Measurements from ENCODE around the gene PSMF1.

Gene PSMF1

DNA sequence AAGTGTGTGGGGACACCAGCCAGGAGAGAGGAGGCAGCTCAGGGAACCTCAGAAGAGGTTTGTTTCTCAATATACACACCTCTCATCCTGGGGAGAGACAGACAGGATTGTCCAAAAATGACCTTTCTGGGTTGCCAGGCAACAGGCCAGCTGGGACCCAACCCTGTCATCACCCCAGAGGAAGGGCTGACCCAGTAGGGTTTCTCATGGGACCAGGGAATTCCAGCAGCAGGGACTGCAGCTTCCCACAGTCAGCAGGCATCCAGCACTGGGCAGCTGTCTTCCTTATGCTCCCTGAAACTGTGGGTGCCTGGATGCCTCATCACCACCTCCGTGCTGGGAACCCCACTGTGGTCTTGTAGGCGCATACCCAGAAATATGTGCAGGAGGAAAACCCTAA lies 86.2 kb downstream of the PSMF1 start:
- Histone ChIP-seq H3K79me2 (ENCODE audit: low read length) (no peaks in the 10 kb centered on the region), H3K4me3 (ENCODE audit: low read length) (no peak overlapping the region), H3F3A (ENCODE audit: insufficient read depth, low read length) (no peaks in the 10 kb centered on the region), H3K27me3 (replicated peaks; ENCODE audit: insufficient read depth, low read length) (no peaks in the 10 kb centered on the region), H3K9me2 (replicated peaks; ENCODE audit: insufficient read depth, low read length) (no peaks in the 10 kb centered on the region), H3K9ac (ENCODE audit: low read length) (no peak overlapping the region), H2AFZ (ENCODE audit: low read length) (no peak overlapping the region), H3K36me3 (replicated peaks; ENCODE audit: insufficient read depth, low read length) (no peaks in the 10 kb centered on the region), H3K4me1 (ENCODE audit: low read length) (no peaks in the 10 kb centered on the region), H3K4me2 (ENCODE audit: low read depth, low read length) (no peak overlapping the region), H3K27ac (ENCODE audit: low read length) (no peak overlapping the region), H3K9me3 (replicated peaks; ENCODE audit: insufficient read depth, low read length) (no peaks in the 10 kb centered on the region), H4K20me1 (ENCODE audit: insufficient read depth, low read length) (no peaks in the 10 kb centered on the region)
- no peak for DNase-seq
- TF ChIP-seq EZH2 (optimal IDR thresholded peaks at IDR 0.05; ENCODE audit: low read depth, low read length) = no peak
- TF ChIP-seq EZH2phosphoT487 (IDR thresholded peaks at IDR 0.05; ENCODE audit: low read length) = no peak
- TF ChIP-seq, protein P1, sequence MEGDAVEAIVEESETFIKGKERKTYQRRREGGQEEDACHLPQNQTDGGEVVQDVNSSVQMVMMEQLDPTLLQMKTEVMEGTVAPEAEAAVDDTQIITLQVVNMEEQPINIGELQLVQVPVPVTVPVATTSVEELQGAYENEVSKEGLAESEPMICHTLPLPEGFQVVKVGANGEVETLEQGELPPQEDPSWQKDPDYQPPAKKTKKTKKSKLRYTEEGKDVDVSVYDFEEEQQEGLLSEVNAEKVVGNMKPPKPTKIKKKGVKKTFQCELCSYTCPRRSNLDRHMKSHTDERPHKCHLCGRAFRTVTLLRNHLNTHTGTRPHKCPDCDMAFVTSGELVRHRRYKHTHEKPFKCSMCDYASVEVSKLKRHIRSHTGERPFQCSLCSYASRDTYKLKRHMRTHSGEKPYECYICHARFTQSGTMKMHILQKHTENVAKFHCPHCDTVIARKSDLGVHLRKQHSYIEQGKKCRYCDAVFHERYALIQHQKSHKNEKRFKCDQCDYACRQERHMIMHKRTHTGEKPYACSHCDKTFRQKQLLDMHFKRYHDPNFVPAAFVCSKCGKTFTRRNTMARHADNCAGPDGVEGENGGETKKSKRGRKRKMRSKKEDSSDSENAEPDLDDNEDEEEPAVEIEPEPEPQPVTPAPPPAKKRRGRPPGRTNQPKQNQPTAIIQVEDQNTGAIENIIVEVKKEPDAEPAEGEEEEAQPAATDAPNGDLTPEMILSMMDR (IDR thresholded peaks at IDR 0.05; ENCODE audit: low read length) = no peak

DNA sequence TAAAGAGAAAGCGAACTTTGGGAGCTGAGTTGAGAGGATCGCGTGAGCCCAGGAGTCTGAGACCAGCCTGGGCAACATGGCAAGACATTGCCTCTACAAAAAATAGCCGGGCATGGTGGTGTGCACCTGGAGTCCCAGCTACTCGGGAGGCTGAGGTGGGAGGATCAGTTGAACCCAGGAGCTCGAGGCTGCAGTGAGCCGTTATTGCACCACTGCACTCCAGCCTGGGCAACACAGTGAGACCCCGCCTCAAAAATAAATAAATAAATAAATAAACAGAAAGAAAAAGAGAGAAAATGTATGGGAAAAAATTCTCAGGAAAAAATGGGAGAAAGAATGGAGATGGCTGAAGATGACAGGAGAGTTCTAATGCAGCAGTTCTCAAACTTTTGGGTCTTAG lies 87.4 kb downstream of the PSMF1 start:
- H3K9me3 ChIP-seq (replicated peaks; ENCODE audit: insufficient read depth, low read length) = no peaks in the 10 kb centered on the region
- H3K36me3 ChIP-seq (replicated peaks; ENCODE audit: insufficient read depth, low read length) = no peaks in the 10 kb centered on the region
- H3K4me2 ChIP-seq (ENCODE audit: low read depth, low read length) = no peak overlapping the region
- no peak overlapping the region for H2AFZ ChIP-seq (ENCODE audit: low read length)
- no peaks in the 10 kb centered on the region for H4K20me1 ChIP-seq (ENCODE audit: insufficient read depth, low read length)
- DNase-seq = no peak
- no peaks in the 10 kb centered on the region for H3K9me2 ChIP-seq (replicated peaks; ENCODE audit: insufficient read depth, low read length)
- H3K27ac ChIP-seq (ENCODE audit: low read length) = no peak overlapping the region
- no peaks in the 10 kb centered on the region for H3K27me3 ChIP-seq (replicated peaks; ENCODE audit: insufficient read depth, low read length)
- no peaks in the 10 kb centered on the region for H3F3A ChIP-seq (ENCODE audit: insufficient read depth, low read length)
- no peaks in the 10 kb centered on the region for H3K79me2 ChIP-seq (ENCODE audit: low read length)
- no peak overlapping the region for H3K4me3 ChIP-seq (ENCODE audit: low read length)
- H3K4me1 ChIP-seq (ENCODE audit: low read length) = no peaks in the 10 kb centered on the region
- TF ChIP-seq EZH2 (optimal IDR thresholded peaks at IDR 0.05; ENCODE audit: low read depth, low read length) = no peak
- TF ChIP-seq EZH2phosphoT487 (IDR thresholded peaks at IDR 0.05; ENCODE audit: low read length) = no peak
- TF ChIP-seq, protein P1 (IDR thresholded peaks at IDR 0.05; ENCODE audit: low read length) = no peak
- H3K9ac ChIP-seq (ENCODE audit: low read length) = no peak overlapping the region

DNA sequence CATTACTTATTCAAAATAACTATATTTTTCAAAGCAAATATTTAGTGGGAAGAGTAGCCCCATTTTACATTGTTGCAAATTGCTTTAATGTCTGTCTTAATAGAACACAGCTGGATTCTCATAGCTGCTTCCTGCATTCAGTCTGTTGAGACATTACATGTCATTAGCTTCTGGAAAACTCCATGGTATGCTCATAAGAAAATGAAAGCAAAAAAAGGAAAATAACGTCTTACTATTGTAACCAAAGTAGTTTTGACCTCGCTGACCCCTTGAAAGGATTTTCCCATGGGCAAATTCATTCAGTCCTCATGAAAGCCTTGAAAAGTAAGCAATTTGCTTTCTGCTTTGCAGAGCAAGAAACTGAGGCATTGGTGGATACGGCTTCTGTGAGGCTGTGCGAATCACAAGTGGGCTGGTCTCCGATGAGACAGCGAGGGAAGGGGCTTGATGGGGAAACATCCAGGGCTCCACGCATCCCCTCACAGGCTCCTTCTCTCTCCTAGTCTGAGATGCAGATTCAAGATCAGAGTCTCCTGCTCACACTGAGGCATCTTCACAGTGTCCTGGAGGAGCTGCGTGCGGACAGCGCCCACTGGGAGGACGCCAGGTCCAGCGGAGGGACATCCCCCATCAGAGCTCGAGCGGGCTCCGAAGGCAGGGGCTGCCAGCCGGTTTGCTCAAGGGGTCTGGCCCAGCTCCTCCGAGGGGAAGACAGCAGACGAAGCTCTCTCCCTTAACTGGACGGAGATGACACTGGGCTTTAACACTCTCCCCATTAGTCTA lies 88.2 kb downstream of the PSMF1 start:
- Histone ChIP-seq H2AFZ (ENCODE audit: low read length) (no peak overlapping the region), H3F3A (ENCODE audit: insufficient read depth, low read length) (no peaks in the 10 kb centered on the region), H3K27me3 (replicated peaks; ENCODE audit: insufficient read depth, low read length) (no peaks in the 10 kb centered on the region), H3K9me2 (replicated peaks; ENCODE audit: insufficient read depth, low read length) (no peaks in the 10 kb centered on the region), H3K9ac (ENCODE audit: low read length) (no peak overlapping the region), H3K4me1 (ENCODE audit: low read length) (no peaks in the 10 kb centered on the region), H3K27ac (ENCODE audit: low read length) (no peak overlapping the region), H3K36me3 (replicated peaks; ENCODE audit: insufficient read depth, low read length) (no peaks in the 10 kb centered on the region), H3K4me2 (ENCODE audit: low read depth, low read length) (0 out of 2 replicates have a peak overlapping the region, but pooled peaks have one; percentile 10), H4K20me1 (ENCODE audit: insufficient read depth, low read length) (no peaks in the 10 kb centered on the region), H3K79me2 (ENCODE audit: low read length) (no peaks in the 10 kb centered on the region), H3K9me3 (replicated peaks; ENCODE audit: insufficient read depth, low read length) (no peaks in the 10 kb centered on the region), H3K4me3 (ENCODE audit: low read length) (no peak overlapping the region)
- DNase-seq = no peak
- no peak for TF ChIP-seq EZH2phosphoT487 (IDR thresholded peaks at IDR 0.05; ENCODE audit: low read length)
- TF ChIP-seq, protein P1 (IDR thresholded peaks at IDR 0.05; ENCODE audit: low read length) = no peak

Measured in MM.1S (cell line).